GM19395 (cell line): Measurements from ENCODE around the gene PDE1C.
A peak's percentile ranks its signal among the peaks of the same experiment; 100 is the strongest.
"Not testable (repeated sequence)": the region's sequence is repeated elsewhere in the genome, so short reads cannot be mapped to it uniquely, and the experiment has no call there.

Experiments
- ATAC-seq: cut with Tn5 transposase; IDR thresholded peaks from one replicate; pipeline ENCODE4 v1.9.1; 2021; ENCODE audit warnings: mild to moderate bottlenecking, moderate library complexity; ENCODE audit not compliant: unreplicated experiment

The PDE1C gene

GRCh38 chr7:32045228-32045627 lies 25.0 kb downstream of the PDE1C start:
- ATAC-seq = no peak

DNA sequence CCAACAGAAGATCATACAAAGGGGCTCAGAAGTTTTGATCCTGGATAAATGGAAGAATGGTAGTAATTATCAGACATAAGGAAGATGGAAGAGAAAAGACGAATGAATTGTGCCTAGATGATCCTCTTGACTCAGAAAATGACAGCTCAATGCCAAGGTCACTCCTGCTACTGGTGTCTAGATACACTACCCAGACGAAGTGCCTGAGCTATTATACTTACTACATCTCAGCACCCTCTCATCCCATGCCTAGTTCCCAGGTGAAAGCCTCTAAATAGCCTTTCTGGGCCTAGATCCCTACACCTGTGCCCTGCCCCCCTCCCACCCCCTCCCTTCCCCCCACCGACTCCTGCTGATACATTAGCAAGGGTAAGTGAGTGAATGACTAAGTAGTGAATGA lies 25.5 kb downstream of the PDE1C start:
- ATAC-seq = no peak

DNA sequence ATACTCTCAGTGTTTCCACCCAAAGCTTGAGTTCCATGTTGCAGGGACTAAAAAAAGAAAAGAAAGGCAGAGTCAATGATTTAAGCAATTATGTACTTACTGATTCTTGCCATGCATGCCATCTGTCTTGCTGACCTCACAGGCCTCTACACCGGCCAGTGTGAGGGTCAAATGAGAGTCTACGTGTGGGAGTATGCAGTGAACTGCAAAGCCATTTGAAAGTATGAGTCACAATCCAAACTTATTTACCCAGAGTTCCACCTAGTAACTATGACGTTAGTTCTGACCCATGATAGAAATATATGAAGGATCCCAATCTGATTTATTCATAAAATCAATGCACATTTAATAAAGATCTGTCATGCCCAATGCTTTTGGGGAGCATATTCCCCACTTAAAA lies 26.5 kb downstream of the PDE1C start:
- ATAC-seq = no peak

DNA sequence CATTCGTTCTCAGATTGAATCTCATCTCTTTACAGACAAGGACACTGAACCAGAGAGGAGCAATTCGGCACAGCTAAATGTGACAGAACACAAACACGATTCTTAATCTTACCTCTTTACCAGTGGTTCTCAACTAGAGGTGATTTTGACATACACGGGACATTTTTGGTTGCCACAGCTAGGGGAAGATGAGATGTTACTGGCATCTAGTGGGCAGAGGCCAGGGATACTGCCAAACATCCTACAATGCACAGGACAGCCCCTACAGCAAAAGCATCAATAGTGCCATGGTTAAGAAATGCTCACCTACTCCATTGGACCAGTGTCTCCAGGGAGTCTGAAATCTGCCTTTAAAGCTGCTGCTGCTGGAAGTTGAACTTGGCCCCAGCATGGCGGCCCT lies 27.3 kb downstream of the PDE1C start:
- ATAC-seq = no peak

DNA sequence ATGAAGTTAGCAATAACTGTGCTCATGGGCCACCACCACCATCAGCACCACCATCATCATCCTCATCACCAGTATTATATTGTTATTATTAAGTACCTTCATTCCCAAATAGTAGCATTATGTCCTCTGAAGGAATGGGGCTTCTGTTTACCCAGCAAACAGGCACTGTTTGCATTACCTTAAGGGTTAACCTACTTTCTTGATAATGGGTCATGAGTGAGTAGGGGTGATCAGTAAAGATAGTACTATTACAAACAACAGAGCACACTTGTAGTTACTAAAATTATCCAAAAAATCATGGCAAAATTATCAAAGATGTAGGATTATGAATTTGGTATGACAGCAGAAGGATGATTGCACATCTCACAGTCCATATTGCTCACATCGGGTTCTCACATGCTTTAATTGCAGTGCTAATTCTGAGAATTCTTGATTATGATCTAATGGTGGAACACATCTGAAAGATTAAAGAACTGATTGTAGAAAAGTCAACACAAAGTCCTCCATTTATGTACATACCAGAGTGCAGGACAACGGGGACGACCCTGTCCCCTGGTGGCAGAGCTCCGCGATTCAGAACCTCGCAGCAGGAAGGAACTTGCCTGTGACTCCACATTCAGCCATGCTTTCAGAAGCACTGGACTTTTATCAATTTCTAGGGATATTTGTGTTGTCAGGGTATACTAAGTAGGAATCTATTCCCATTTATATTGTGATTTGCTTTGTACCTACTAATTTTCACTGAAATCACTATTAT lies 31.0 kb downstream of the PDE1C start:
- ATAC-seq = no peak

- ATAC-seq = peak; percentile 87
These were observed 32.5 kb downstream of the PDE1C start for GRCh38 chr7:32037650-32038198.

GRCh38 chr7:32036557-32036956 lies 33.6 kb downstream of the PDE1C start:
- ATAC-seq = no peak

GRCh38 chr7:32034052-32034451 lies 36.2 kb downstream of the PDE1C start:
- no peak for ATAC-seq

GRCh38 chr7:32033006-32033405 lies 37.2 kb downstream of the PDE1C start:
- no peak for ATAC-seq

GRCh38 chr7:32032211-32032610 lies 38.0 kb downstream of the PDE1C start:
- no peak for ATAC-seq

GRCh38 chr7:32030904-32031692 lies 39.1 kb downstream of the PDE1C start:
- ATAC-seq = no peak

DNA sequence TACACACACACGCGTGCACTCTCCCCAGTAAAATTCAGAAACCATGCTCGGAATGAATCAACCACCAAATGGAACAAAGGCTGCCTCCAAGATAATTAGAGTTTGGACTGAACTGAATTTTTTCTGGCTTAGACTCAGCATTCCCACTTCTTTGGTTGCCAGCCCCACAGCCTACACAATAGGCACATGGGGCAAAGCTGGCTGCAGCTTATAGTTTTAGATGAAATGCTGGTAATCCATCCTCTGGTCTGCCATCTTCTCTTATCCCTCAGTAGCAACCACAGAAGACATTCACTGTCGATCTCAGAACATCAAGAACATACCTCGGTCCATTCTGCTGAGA lies 44.2 kb downstream of the PDE1C start:
- no peak for ATAC-seq

- ATAC-seq = no peak
These were observed 44.7 kb downstream of the PDE1C start for GRCh38 chr7:32025381-32026082.

- no peak for ATAC-seq
These were observed 46.8 kb downstream of the PDE1C start for GRCh38 chr7:32023376-32023775.

- no peak for ATAC-seq
These were observed 47.2 kb downstream of the PDE1C start for GRCh38 chr7:32022966-32023365.

DNA sequence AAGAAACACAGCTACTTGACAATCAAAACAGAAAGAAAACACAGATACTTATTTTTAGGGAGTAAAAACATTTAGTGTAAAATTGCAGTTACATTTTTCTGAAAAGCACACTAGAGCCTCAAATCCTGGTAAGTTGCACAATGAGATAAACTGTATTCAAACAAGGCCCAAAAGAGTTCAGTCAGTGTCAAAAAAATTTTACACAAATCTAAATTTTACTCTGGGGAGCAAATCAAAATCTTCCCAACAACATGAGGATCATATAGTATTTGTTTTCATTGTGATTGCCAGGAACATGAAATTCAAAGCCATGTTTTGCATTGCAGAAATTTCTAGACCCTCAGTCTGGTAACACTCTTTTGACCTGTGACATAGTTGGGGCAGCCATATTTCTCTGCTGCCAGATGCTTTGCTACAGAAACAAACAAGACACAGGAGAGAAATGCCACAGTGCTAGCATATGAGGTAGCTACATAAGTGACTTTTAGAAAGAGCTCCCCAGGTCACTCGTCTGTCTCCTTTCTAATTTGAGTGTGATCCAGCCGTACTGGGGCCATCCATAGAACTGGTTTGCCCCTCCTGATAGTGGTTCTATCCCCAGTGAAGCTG lies 49.6 kb downstream of the PDE1C start:
- ATAC-seq = no peak

GRCh38 chr7:32018845-32019578 lies 51.2 kb downstream of the PDE1C start:
- no peak for ATAC-seq

- no peak for ATAC-seq
These were observed 55.1 kb downstream of the PDE1C start for GRCh38 chr7:32015133-32015532.

DNA sequence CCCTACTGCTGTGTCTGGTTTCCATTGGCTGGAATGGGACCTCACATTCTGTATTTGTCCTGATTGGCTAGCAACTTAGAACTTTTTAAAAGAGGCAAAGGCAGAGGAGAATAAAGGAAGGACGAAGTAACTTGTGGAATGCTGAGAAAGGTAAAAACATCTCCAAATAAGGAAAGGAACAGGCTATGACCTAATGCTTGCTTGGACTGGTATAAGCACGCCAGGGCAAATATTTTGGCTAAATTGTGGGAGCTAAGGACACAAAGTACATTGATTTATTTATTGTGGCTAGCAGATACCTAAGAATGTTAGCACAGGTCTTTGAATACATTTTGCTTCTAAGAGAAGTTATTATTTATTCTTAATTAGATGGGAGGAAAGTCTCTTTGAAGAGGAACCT lies 56.7 kb downstream of the PDE1C start:
- not testable (repeated sequence) for ATAC-seq

- ATAC-seq = no peak
These were observed 64.6 kb downstream of the PDE1C start for GRCh38 chr7:32005577-32005976.
